Mesenchymal stem cell (in vitro differentiated cells and primary cell): ENCODE measurements around the gene MAP2K5.

Experiments
- DNase-seq: peaks from one replicate; pipeline ENCODE4 v3.0.0-alpha.2; 2013
- H2AFZ ChIP-seq: one replicate; pipeline ENCODE4 v1.6.1; 2013; ENCODE audit warnings: low read depth, mild to moderate bottlenecking, control low read depth, inconsistent platforms, low read length, moderate library complexity
- H2AK5ac ChIP-seq: 2 replicates; pipeline ENCODE4 v1.6.1; 2013; ENCODE audit warnings: low read length, moderate library complexity, mild to moderate bottlenecking, inconsistent platforms; ENCODE audit not compliant: severe bottlenecking
- H2BK120ac ChIP-seq: one replicate; pipeline ENCODE4 v1.6.1; 2013; ENCODE audit warnings: low read depth, mild to moderate bottlenecking, inconsistent platforms, low read length, moderate library complexity
- H2BK12ac ChIP-seq, 2 experiments: one replicate each; pipeline ENCODE4 v1.6.1; 2013; ENCODE audit warnings: inconsistent platforms in 2 of 2, low read length in 2 of 2, mild to moderate bottlenecking in 2 of 2, moderate library complexity in 2 of 2, control low read depth in 1 of 2
- H2BK15ac ChIP-seq: one replicate; pipeline ENCODE4 v1.6.1; 2013; ENCODE audit warnings: mild to moderate bottlenecking, low read depth, inconsistent platforms; ENCODE audit not compliant: poor library complexity, severe bottlenecking
- H2BK5ac ChIP-seq: 2 replicates; pipeline ENCODE4 v1.6.1; 2013; ENCODE audit warnings: low read depth, mild to moderate bottlenecking, low read length, control low read depth, inconsistent platforms; ENCODE audit not compliant: poor library complexity, severe bottlenecking
- H3K14ac ChIP-seq, 2 experiments: one replicate each; pipeline ENCODE4 v1.6.1; 2013; ENCODE audit warnings: inconsistent platforms in 2 of 2, low read length in 2 of 2, control low read depth in 1 of 2, mild to moderate bottlenecking in 1 of 2, moderate library complexity in 1 of 2
- H3K18ac ChIP-seq, 2 experiments: one replicate each; pipeline ENCODE4 v1.6.1; 2013; ENCODE audit warnings: inconsistent platforms in 2 of 2, low read length in 2 of 2, control low read depth in 1 of 2, low read depth in 1 of 2, mild to moderate bottlenecking in 1 of 2
- H3K23ac ChIP-seq, 2 experiments: one replicate each; pipeline ENCODE4 v1.6.1; 2013; ENCODE audit warnings: inconsistent platforms in 2 of 2, low read length in 2 of 2, mild to moderate bottlenecking in 2 of 2, moderate library complexity in 2 of 2, control low read depth in 1 of 2
- H3K27ac ChIP-seq: 2 replicates; pipeline ENCODE4 v1.5.1; 2013; ENCODE audit warnings: mild to moderate bottlenecking, moderate library complexity, low read length, control low read depth, inconsistent platforms; ENCODE audit not compliant: poor library complexity, severe bottlenecking
- H3K27me3 ChIP-seq, 2 experiments: 2 replicates each; pipeline versions ENCODE4 v1.6.1 to v1.7.0; 2013; ENCODE audit warnings: low read length in 2 of 2, mild to moderate bottlenecking in 2 of 2, moderate library complexity in 2 of 2, control low read depth in 1 of 2, inconsistent platforms in 1 of 2; ENCODE audit not compliant: control insufficient read depth in 1 of 2, insufficient read depth in 1 of 2
- H3K36me3 ChIP-seq, 2 experiments: 2 replicates each; pipeline versions ENCODE4 v1.6.1 to v1.7.0; 2013; ENCODE audit warnings: low read length in 2 of 2, control low read depth in 1 of 2, inconsistent platforms in 1 of 2, low read depth in 1 of 2, mild to moderate bottlenecking in 1 of 2; ENCODE audit not compliant: insufficient read depth in 2 of 2, control insufficient read depth in 1 of 2
- H3K4ac ChIP-seq, 2 experiments: one replicate each; pipeline ENCODE4 v1.6.1; 2013; ENCODE audit warnings: inconsistent platforms in 2 of 2, low read length in 2 of 2, mild to moderate bottlenecking in 2 of 2, moderate library complexity in 2 of 2, control low read depth in 1 of 2, low read depth in 1 of 2
- H3K4me1 ChIP-seq: 2 replicates; pipeline ENCODE4 v1.6.1; 2013; ENCODE audit warnings: low read depth, low read length, control low read depth; ENCODE audit not compliant: control insufficient read depth, insufficient read depth
- H3K4me2 ChIP-seq: 2 replicates; pipeline ENCODE4 v1.6.1; 2013; ENCODE audit warnings: low read length, mild to moderate bottlenecking, inconsistent platforms; ENCODE audit not compliant: poor library complexity, severe bottlenecking
- H3K4me3 ChIP-seq, 2 experiments: 2 replicates each; pipeline versions ENCODE4 v1.5.1 to v1.7.0; 2013; ENCODE audit warnings: low read length in 2 of 2, mild to moderate bottlenecking in 2 of 2, control low read depth in 1 of 2, low read depth in 1 of 2; ENCODE audit not compliant: insufficient read depth in 1 of 2
- H3K79me1 ChIP-seq: replicated peaks from 2 replicates; pipeline ENCODE4 v1.6.1; 2013; ENCODE audit warnings: mild to moderate bottlenecking, control low read depth, low read length, inconsistent platforms; ENCODE audit not compliant: poor library complexity, severe bottlenecking
- H3K9ac ChIP-seq: 2 replicates; pipeline ENCODE4 v1.7.0; 2013; ENCODE audit warnings: mild to moderate bottlenecking, low read length, moderate library complexity
- H3K9me3 ChIP-seq: 2 replicates; pipeline ENCODE4 v1.7.0; 2013; ENCODE audit warnings: mild to moderate bottlenecking, low read length; ENCODE audit not compliant: control insufficient read depth
- H4K8ac ChIP-seq: one replicate; pipeline ENCODE4 v1.6.1; 2013; ENCODE audit warnings: inconsistent platforms, mild to moderate bottlenecking, low read length, moderate library complexity
- H4K91ac ChIP-seq: one replicate; pipeline ENCODE4 v1.6.1; 2013; ENCODE audit warnings: mild to moderate bottlenecking, low read length, inconsistent platforms
- WGBS: methylation state at CpG from one replicate; pipeline ENCODE4 v1.1.7; 2013; ENCODE audit warnings: mixed read lengths; 5-methylcytosine and 5-hydroxymethylcytosine counted together

The MAP2K5 gene

DNA sequence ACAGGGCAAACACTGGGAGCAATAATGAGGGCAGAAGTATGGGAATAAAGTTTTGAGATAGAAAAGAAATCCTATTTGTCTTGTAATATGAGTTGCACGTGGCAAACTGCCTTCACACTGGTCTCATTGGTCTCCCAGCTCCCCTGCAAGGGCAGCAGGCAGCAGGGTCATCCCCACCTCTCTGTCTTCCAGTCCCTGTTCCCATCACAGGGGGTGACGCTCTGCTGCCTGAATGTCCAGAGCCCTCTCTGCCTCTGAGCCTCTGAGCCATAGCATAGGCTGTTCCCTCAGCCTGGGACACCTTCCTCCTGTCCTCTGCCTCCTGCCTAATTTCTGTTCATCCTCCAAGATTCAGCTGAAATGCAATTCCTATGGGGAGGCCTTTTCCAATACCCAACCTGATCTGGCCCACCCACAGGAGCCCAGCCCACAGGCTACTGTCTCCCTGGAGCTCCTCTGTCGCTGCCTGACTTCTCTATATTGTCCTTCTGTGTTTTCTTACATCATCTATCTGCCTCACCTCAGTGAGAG lies 270.7 kb downstream of the MAP2K5 start:
- Histone ChIP-seq H3K23ac (no peak overlapping the region), H2BK12ac (no peak overlapping the region), H3K79me1 (no peaks in the 10 kb centered on the region), H2BK5ac (no peak overlapping the region), H3K14ac (no peak overlapping the region), H4K8ac (no peak overlapping the region), H4K91ac (no peak overlapping the region), H2BK15ac (no peak overlapping the region), H3K36me3 (peaks cover 0 to 6% of the 10 kb centered on the region in 2 experiments), H3K4me1 (no peaks in the 10 kb centered on the region), H3K27me3 (peaks cover 7 to 17% of the 10 kb centered on the region in 2 experiments), H2BK120ac (no peak overlapping the region), H2AK5ac (no peak overlapping the region), H3K27ac (no peak overlapping the region), H3K4ac (no peak overlapping the region), H3K4me3 (no peak overlapping the region), H3K9ac (no peak overlapping the region), H3K18ac (no peak overlapping the region), H2AFZ (no peak overlapping the region), H3K9me3 (peaks cover 14% of the 10 kb centered on the region), H3K4me2 (no peak overlapping the region)
- DNase-seq, result no peak
- 56% methylated on average over 3 of the region's 3 CpGs for WGBS

GRCh38 chr15:67815036-67815592 lies 272.6 kb downstream of the MAP2K5 start:
- H3K4me1 ChIP-seq, result peaks cover 2% of the 10 kb centered on the region
- H3K9me3 ChIP-seq, result peaks cover 14% of the 10 kb centered on the region
- no peak overlapping the region for H3K14ac ChIP-seq
- H2BK15ac ChIP-seq, result no peak overlapping the region
- H2AK5ac ChIP-seq, result no peak overlapping the region
- H3K27me3 ChIP-seq, result peaks cover 27 to 35% of the 10 kb centered on the region in 2 experiments
- no peak overlapping the region for H3K4me2 ChIP-seq
- no peak overlapping the region for H3K4me3 ChIP-seq
- no peak overlapping the region for H3K4ac ChIP-seq
- no peak overlapping the region for H2AFZ ChIP-seq
- H2BK12ac ChIP-seq, result no peak overlapping the region
- H4K8ac ChIP-seq, result no peak overlapping the region
- 86% methylated on average over 5 of the region's 5 CpGs for WGBS
- no peaks in the 10 kb centered on the region for H3K79me1 ChIP-seq
- H3K27ac ChIP-seq, result no peak overlapping the region
- peak overlapping the region in 1 of 2 experiments; percentile 25 for H3K23ac ChIP-seq
- peaks cover 0 to 4% of the 10 kb centered on the region in 2 experiments for H3K36me3 ChIP-seq
- H2BK5ac ChIP-seq, result no peak overlapping the region
- H2BK120ac ChIP-seq, result no peak overlapping the region
- no peak overlapping the region for H3K18ac ChIP-seq
- H3K9ac ChIP-seq, result no peak overlapping the region
- no peak for DNase-seq
- no peak overlapping the region for H4K91ac ChIP-seq

- Histone ChIP-seq H2BK12ac (no peak overlapping the region), H2AFZ (no peak overlapping the region), H3K79me1 (no peaks in the 10 kb centered on the region), H3K23ac (no peak overlapping the region), H3K14ac (no peak overlapping the region), H2BK120ac (no peak overlapping the region), H3K36me3 (peaks cover 0 to 4% of the 10 kb centered on the region in 2 experiments), H3K4me1 (peaks cover 4% of the 10 kb centered on the region), H3K27ac (no peak overlapping the region), H3K4ac (no peak overlapping the region), H3K27me3 (peaks cover 42 to 51% of the 10 kb centered on the region in 2 experiments), H3K4me3 (no peak overlapping the region), H3K9me3 (peaks cover 14% of the 10 kb centered on the region), H4K8ac (no peak overlapping the region), H2BK5ac (no peak overlapping the region), H3K4me2 (no peak overlapping the region), H2AK5ac (no peak overlapping the region), H3K18ac (no peak overlapping the region), H4K91ac (no peak overlapping the region), H2BK15ac (no peak overlapping the region), H3K9ac (no peak overlapping the region)
- WGBS, result no CpG with 5 or more reads among the region's 3 CpGs
- no peak for DNase-seq
Observed at GRCh38 chr15:67816668-67817067, 274.2 kb downstream of the MAP2K5 start.

- H3K4me3 ChIP-seq, result no peak overlapping the region
- no peak overlapping the region for H2AK5ac ChIP-seq
- DNase-seq, result no peak
- peaks cover 12% of the 10 kb centered on the region for H3K9me3 ChIP-seq
- no peak overlapping the region for H4K91ac ChIP-seq
- H3K14ac ChIP-seq, result no peak overlapping the region
- H3K4me1 ChIP-seq, result peaks cover 13% of the 10 kb centered on the region
- no peak overlapping the region for H3K27ac ChIP-seq
- H3K79me1 ChIP-seq, result no peaks in the 10 kb centered on the region
- H3K27me3 ChIP-seq, result peaks cover 57 to 62% of the 10 kb centered on the region in 2 experiments
- H3K36me3 ChIP-seq, result peaks cover 0 to 4% of the 10 kb centered on the region in 2 experiments
- H2BK5ac ChIP-seq, result no peak overlapping the region
- no peak overlapping the region for H2BK12ac ChIP-seq
- no peak overlapping the region for H2BK15ac ChIP-seq
- no peak overlapping the region for H3K23ac ChIP-seq
- no peak overlapping the region for H3K9ac ChIP-seq
- H2BK120ac ChIP-seq, result no peak overlapping the region
- H3K4me2 ChIP-seq, result no peak overlapping the region
- no peak overlapping the region for H3K18ac ChIP-seq
- H4K8ac ChIP-seq, result no peak overlapping the region
- H3K4ac ChIP-seq, result no peak overlapping the region
- no peak overlapping the region for H2AFZ ChIP-seq
- WGBS, result 95% methylated on average over 2 of the region's 3 CpGs
Observed at GRCh38 chr15:67818464-67818863, 276.0 kb downstream of the MAP2K5 start.
